OCI-LY1 (cell line): ENCODE results near the gene CHMP6.

Experiments used
- H2AFZ ChIP-seq: fragments of 200-600 bp; sonication (generic), shearing (Covaris generic); 2 replicates; pipeline ENCODE4 v1.6.0; 2014; ENCODE audit warnings: antibody characterized with exemption, mild to moderate bottlenecking, low read length
- H3F3A ChIP-seq: fragments of 200-600 bp; sonication (generic), shearing (Covaris generic); 2 replicates; pipeline ENCODE4 v1.6.0; 2014; ENCODE audit warnings: mild to moderate bottlenecking, antibody characterized with exemption, low read length, moderate library complexity; ENCODE audit not compliant: insufficient read depth
- H3K27ac ChIP-seq: fragments of 200-600 bp; sonication (generic); 2 replicates; pipeline ENCODE4 v1.5.1; 2014; ENCODE audit warnings: low read length, mixed run types, mild to moderate bottlenecking, low read depth; ENCODE audit not compliant: poor library complexity, severe bottlenecking
- H3K27me3 ChIP-seq: fragments of 200-600 bp; sonication (generic); 2 replicates; pipeline ENCODE4 v1.6.0; 2014; ENCODE audit warnings: antibody characterized with exemption, mild to moderate bottlenecking, low read length, moderate library complexity; ENCODE audit not compliant: insufficient read depth
- H3K36me3 ChIP-seq: fragments of 200-600 bp; sonication (generic); 2 replicates; pipeline ENCODE4 v1.6.1; 2014; ENCODE audit warnings: mild to moderate bottlenecking, antibody characterized with exemption, low read length, moderate library complexity, mixed read lengths; ENCODE audit not compliant: insufficient read depth
- H3K4me1 ChIP-seq: fragments of 200-600 bp; sonication (generic); 2 replicates; pipeline ENCODE4 v1.5.1; 2014; ENCODE audit warnings: mild to moderate bottlenecking, low read length, moderate library complexity; ENCODE audit not compliant: insufficient read depth, severe bottlenecking
- H3K4me2 ChIP-seq: fragments of 200-600 bp; sonication (generic), shearing (Covaris generic); 2 replicates; pipeline ENCODE4 v1.6.1; 2014; ENCODE audit warnings: low read length
- H3K4me3 ChIP-seq: fragments of 200-600 bp; sonication (generic); 2 replicates; pipeline ENCODE4 v1.5.1; 2014; ENCODE audit warnings: low read length, low read depth, mild to moderate bottlenecking, mixed read lengths; ENCODE audit not compliant: poor library complexity, severe bottlenecking
- H3K79me2 ChIP-seq: fragments of 200-600 bp; shearing (Covaris generic); 2 replicates; pipeline ENCODE4 v1.6.1; 2016; ENCODE audit warnings: mixed run types, low read length, mixed read lengths; ENCODE audit not compliant: insufficient read depth
- H3K9ac ChIP-seq: fragments of 200-600 bp; sonication (generic), shearing (Covaris generic); 2 replicates; pipeline ENCODE4 v1.6.1; 2014; ENCODE audit warnings: mild to moderate bottlenecking, low read length, mixed read lengths
- H3K9me2 ChIP-seq: fragments of 200-600 bp; sonication (generic), shearing (Covaris generic); 2 replicates; pipeline ENCODE4 v1.6.1; 2014; ENCODE audit warnings: low read depth, mild to moderate bottlenecking, low read length, mixed read lengths
- H3K9me3 ChIP-seq: fragments of 200-600 bp; shearing (Covaris generic); 2 replicates; pipeline ENCODE4 v1.6.1; 2014; ENCODE audit warnings: low read length, mixed read lengths
- H4K20me1 ChIP-seq: fragments of 200-600 bp; sonication (generic), shearing (Covaris generic); 2 replicates; pipeline ENCODE4 v1.6.0; 2016; ENCODE audit warnings: mild to moderate bottlenecking, low read length; ENCODE audit not compliant: insufficient read depth
- CTCF ChIP-seq: fragments of 200-600 bp; sonication (generic), shearing (Covaris generic); IDR thresholded peaks from 2 replicates; pipeline ENCODE4 v1.5.1; 2017; ENCODE audit warnings: mild to moderate bottlenecking, antibody characterized with exemption, low read length, moderate library complexity, mixed read lengths
- EZH2 ChIP-seq: fragments of 200-600 bp; sonication (generic), shearing (Covaris generic); IDR thresholded peaks from 2 replicates; pipeline ENCODE4 v1.8.0; 2017; ENCODE audit warnings: borderline replicate concordance, mixed run types, mild to moderate bottlenecking, antibody characterized with exemption, low read length, moderate library complexity, mixed read lengths

CHMP6 gene

DNA sequence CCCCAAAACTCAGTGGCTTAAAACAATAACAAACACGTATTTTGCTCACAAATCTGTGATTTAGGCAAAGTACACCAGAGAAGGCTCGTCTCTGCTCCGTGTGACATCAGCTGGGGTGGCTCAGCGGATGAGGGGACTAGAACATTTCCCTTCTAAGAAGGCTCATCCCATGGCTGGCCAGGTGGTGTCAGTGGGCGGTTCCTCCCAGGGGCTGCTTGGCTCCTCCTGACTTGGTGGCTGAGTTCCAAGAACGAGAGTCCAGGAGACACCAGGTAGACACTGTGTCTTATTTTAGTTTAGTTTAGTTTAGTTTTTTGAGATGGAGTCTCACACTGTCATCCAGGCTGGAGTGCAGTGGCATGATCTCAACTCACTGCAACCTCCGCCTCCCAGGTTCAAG, 5.6 kb upstream of the CHMP6 start:
- H3K4me2 ChIP-seq, result no peak overlapping the region

GRCh38 chr17:80986816-80987475, 4.7 kb upstream of the CHMP6 start:
- TF ChIP-seq CTCF (no peak), EZH2 (no peak)
- no peaks in the 10 kb centered on the region for H4K20me1 ChIP-seq
- no peaks in the 10 kb centered on the region for H3K79me2 ChIP-seq
- H3F3A ChIP-seq, result no peaks in the 10 kb centered on the region
- no peak overlapping the region for H2AFZ ChIP-seq
- H3K9ac ChIP-seq, result no peak overlapping the region
- H3K4me1 ChIP-seq, result peaks cover 14% of the 10 kb centered on the region
- H3K4me3 ChIP-seq, result no peak overlapping the region
- no peaks in the 10 kb centered on the region; the same call in 1 of the 2 replicates for H3K36me3 ChIP-seq
- no peaks in the 10 kb centered on the region for H3K9me2 ChIP-seq
- no peak overlapping the region for H3K4me2 ChIP-seq
- no peaks in the 10 kb centered on the region for H3K9me3 ChIP-seq
- H3K27me3 ChIP-seq, result peaks cover 22% of the 10 kb centered on the region
- H3K27ac ChIP-seq, result no peak overlapping the region

More for the DNA sequence above, 5.6 kb upstream of the CHMP6 start:
- TF ChIP-seq EZH2 (no peak), CTCF (no peak)
- Histone ChIP-seq H3K9me3 (no peaks in the 10 kb centered on the region), H3K4me1 (peaks cover 8% of the 10 kb centered on the region), H3K9ac (no peak overlapping the region), H3K4me3 (no peak overlapping the region), H2AFZ (no peak overlapping the region), H3K27ac (no peak overlapping the region), H3K79me2 (no peaks in the 10 kb centered on the region), H3K27me3 (peaks cover 22% of the 10 kb centered on the region), H3F3A (no peaks in the 10 kb centered on the region), H3K36me3 (no peaks in the 10 kb centered on the region), H3K9me2 (no peaks in the 10 kb centered on the region), H4K20me1 (no peaks in the 10 kb centered on the region)

- H3K4me1 ChIP-seq, result peaks cover 22% of the 10 kb centered on the region
- H4K20me1 ChIP-seq, result no peaks in the 10 kb centered on the region
- no peaks in the 10 kb centered on the region; the same call in 1 of the 2 replicates for H3K36me3 ChIP-seq
- H3K9me3 ChIP-seq, result no peaks in the 10 kb centered on the region
- TF ChIP-seq EZH2 (no peak), CTCF (no peak)
- no peaks in the 10 kb centered on the region for H3K79me2 ChIP-seq
- no peak overlapping the region for H3K27ac ChIP-seq
- no peaks in the 10 kb centered on the region for H3K9me2 ChIP-seq
- no peak overlapping the region for H3K9ac ChIP-seq
- H3F3A ChIP-seq, result no peaks in the 10 kb centered on the region
- H3K4me3 ChIP-seq, result no peak overlapping the region
- H3K27me3 ChIP-seq, result peaks cover 22% of the 10 kb centered on the region
- no peak overlapping the region for H2AFZ ChIP-seq
- H3K4me2 ChIP-seq, result no peak overlapping the region
Measured at GRCh38 chr17:80987941-80988461, 3.6 kb upstream of the CHMP6 start.
